K562 treated with DMSO at 1 percent for 4 hours (cell line): Measurements from ENCODE around the gene ARHGAP9. TPM values are rescaled to one million over a fixed set of nuclear protein-coding genes. Genes with fewer than 3 reads are reported as not detected.

Experiments used
- total RNA-seq: library from RNA; unstranded; fragments of 300-600 nt; gene quantifications from 2 replicates; pipeline ENCODE4 v1.2.3, GENCODE V29; 2022; ENCODE audit not compliant: insufficient read depth

Gene ARHGAP9
- total RNA-seq: 14.0 and 18.3 TPM in 2 replicates

DNA sequence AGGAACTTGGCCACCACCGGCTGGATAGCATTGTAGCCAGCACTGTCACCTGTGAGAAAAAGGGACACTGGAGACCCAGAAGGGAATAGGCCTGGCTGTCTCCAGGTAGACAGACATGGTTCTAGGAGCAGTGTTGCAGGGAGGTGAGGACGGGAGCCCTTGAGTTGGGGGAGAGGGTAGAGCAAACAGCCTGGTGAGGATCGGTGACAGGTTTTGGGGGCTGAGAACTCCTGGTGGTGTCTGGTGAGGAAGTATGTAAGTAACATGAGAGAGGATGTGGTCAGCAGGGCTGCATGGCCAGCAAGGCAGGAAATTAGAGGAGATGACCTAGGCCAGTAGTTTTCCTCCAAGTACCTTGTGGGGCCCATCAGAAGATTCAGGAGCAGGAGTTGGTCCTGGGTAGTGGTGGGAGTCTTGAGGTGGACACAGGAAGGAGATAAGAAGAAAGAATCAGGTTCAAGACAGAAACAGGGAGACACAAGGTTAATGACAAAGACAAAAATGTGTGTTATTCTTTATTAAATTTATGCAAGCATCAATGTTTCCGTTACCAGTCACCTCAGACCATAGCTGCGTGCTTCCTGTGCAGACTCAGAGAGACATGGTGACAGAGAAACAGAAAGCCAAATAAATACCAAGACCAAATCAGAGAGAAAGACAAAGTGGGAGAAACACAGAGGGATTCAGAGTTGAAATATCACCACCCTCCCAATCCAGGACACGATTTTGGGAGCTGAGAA is at the start of gene ARHGAP9:
Gene ARHGAP9 (minus strand): TSS at position 491 of the 740 bp plus-strand sequence. CDS start 460 bp downstream, at position 31.

GRCh38 chr12:57522011-57522886 is 42.6 kb upstream of the ARHGAP9 start, which contains the start of gene MBD6:
TSS of gene MBD6 (plus strand) at chr12:57522824. CDS start at chr12:57524304, 1,480 bp downstream.

GRCh38 chr12:57520053-57520818 is 40.6 kb upstream of the ARHGAP9 start, which contains the start of gene DDIT3:
TSS of gene DDIT3 (minus strand) at chr12:57520514. CDS start at chr12:57517406, 3,108 bp downstream.

GRCh38 chr12:57487597-57488401 is 8.1 kb upstream of the ARHGAP9 start, which contains the start of gene MARS1:
TSS of gene MARS1 (plus strand) at chr12:57488068. CDS start at chr12:57488091, 23 bp downstream.

GRCh38 chr12:57459750-57460467 is 19.8 kb downstream of the ARHGAP9 start, which contains the start of gene GLI1:
TSS of gene GLI1 (plus strand) at chr12:57459785. CDS start at chr12:57463692, 3,907 bp downstream.

DNA sequence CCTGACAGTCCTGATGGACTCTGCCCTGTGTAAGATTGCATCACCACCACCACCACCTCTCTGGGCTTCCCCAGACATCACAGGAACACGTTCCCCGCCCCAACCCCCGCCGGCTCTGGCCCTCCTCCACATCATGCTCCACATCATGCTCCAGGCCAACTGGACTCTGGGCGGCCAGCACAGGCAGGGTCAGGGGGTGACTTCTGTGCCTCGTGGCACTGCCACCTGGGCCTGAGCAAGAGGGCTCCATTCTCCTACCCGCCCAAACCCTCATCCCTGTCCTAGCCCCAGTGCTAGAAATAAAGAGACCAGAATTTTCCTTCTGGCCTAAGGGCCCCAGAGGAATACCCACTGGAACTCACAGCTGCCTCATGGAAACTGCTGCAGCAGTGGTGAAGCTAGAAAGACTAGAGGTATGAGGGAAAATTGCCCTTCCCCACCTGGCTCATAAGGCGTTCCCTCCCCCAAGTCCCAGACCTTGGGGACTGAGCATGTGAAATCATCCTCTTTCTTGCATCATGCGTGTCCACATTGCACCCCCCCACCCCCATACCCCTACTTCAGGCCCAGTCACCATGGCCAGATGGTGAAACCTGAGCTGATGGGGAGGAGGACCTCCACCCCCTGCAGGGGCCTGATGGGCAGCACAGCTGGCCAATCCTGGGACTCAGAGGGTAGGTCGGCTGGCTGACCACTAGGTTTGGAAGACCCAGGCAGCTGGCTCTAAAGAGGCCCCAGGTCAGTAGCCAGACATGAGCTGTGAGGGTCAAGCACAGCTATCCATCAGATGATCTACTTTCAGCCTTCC is 24.9 kb downstream of the ARHGAP9 start, which contains the start of gene INHBE:
Gene INHBE (plus strand): TSS at position 742 of the 808 bp plus-strand sequence. CDS start 230 bp downstream, outside the sequence.

GRCh38 chr12:57434517-57435223 is 45.0 kb downstream of the ARHGAP9 start, which contains the start of gene INHBC:
TSS of gene INHBC (plus strand) at chr12:57434784. CDS start at chr12:57434887, 103 bp downstream.

GRCh38 chr12:57430931-57431566 is 48.6 kb downstream of the ARHGAP9 start, which contains the start of gene R3HDM2:
TSS of gene R3HDM2 (minus strand) at chr12:57431043. CDS start at chr12:57310428, 120,615 bp downstream.

Other genes with a start within 250 kb of the ARHGAP9 start
- 6.3 and 7.1 TPM in 2 replicates for gene STAC3, start 228.7 kb downstream of the ARHGAP9 start, total RNA-seq
- gene R3HDM2, start 48.8 kb downstream of the ARHGAP9 start, total RNA-seq: 15.5 and 21.6 TPM in 2 replicates
- 0.31 TPM in 1 of 2 replicates, not detected in the other for gene INHBC, start 45.1 kb downstream of the ARHGAP9 start, total RNA-seq
- gene INHBE, start 24.6 kb downstream of the ARHGAP9 start, total RNA-seq: 49.4 and 57.7 TPM in 2 replicates
- 2.6 and 3.5 TPM in 2 replicates for gene GLI1, start 20.1 kb downstream of the ARHGAP9 start, total RNA-seq
- 487 and 490 TPM in 2 replicates for gene MARS1, start 8.2 kb upstream of the ARHGAP9 start, total RNA-seq
- gene DDIT3, start 40.6 kb upstream of the ARHGAP9 start, total RNA-seq: 140 and 191 TPM in 2 replicates
- gene MBD6, start 43.0 kb upstream of the ARHGAP9 start, total RNA-seq: 15.6 and 20.0 TPM in 2 replicates
- 189 and 190 TPM in 2 replicates for gene DCTN2, start 67.3 kb upstream of the ARHGAP9 start, total RNA-seq
- gene KIF5A, start 70.2 kb upstream of the ARHGAP9 start, total RNA-seq: 9.7 and 11.8 TPM in 2 replicates
- gene PIP4K2C, start 111.3 kb upstream of the ARHGAP9 start, total RNA-seq: 27.5 and 31.0 TPM in 2 replicates
- 0.25 TPM in 1 of 2 replicates, not detected in the other for gene DTX3, start 125.0 kb upstream of the ARHGAP9 start, total RNA-seq
- gene ARHGEF25, start 131.6 kb upstream of the ARHGAP9 start, total RNA-seq: 12.1 and 14.9 TPM in 2 replicates
- 21.1 and 36.0 TPM in 2 replicates for gene B4GALNT1, start 153.3 kb upstream of the ARHGAP9 start, total RNA-seq
- 210 and 229 TPM in 2 replicates for gene OS9, start 214.3 kb upstream of the ARHGAP9 start, total RNA-seq